ENCODE data around the gene RBMS2. TPM values are rescaled to one million over a fixed set of nuclear protein-coding genes. Genes with fewer than 3 reads are reported as not detected.

RBMS2 gene
- total RNA-seq, 4 donors from 2014 or later, result 4.0 to 16.8 (median 6.8) TPM

- TF ChIP-seq POLR2A (IDR thresholded peaks at IDR 0.05), result peak in 2 of 4 donors; percentile 5 to 39
- TF ChIP-seq CTCF (IDR thresholded peaks at IDR 0.05), result no peak
- H3K27ac ChIP-seq, result peak overlapping the region; percentile 97 to 99 (median 98)
- no peaks in the 10 kb centered on the region for H3K27me3 ChIP-seq
- H3K9me3 ChIP-seq, result no peaks in the 10 kb centered on the region
- DNase-seq, result no peak
- peak overlapping the region; percentile 59 to 95 (median 89) for H3K4me3 ChIP-seq
- H3K4me1 ChIP-seq, result peaks cover 48 to 88% (median 52%) of the 10 kb centered on the region in 3 donors
- H3K36me3 ChIP-seq, result peaks cover 14 to 20% (median 20%) of the 10 kb centered on the region in 3 donors
- intact Hi-C loops (cut with DNase I), result no loop called here
- WGBS, 2 donors, result 0 to 1% methylated on average over 21 to 23 of the region's 27 CpGs
These were observed 112.7 kb downstream of the RBMS2 start for GRCh38 chr12:56634242-56634836.

DNA sequence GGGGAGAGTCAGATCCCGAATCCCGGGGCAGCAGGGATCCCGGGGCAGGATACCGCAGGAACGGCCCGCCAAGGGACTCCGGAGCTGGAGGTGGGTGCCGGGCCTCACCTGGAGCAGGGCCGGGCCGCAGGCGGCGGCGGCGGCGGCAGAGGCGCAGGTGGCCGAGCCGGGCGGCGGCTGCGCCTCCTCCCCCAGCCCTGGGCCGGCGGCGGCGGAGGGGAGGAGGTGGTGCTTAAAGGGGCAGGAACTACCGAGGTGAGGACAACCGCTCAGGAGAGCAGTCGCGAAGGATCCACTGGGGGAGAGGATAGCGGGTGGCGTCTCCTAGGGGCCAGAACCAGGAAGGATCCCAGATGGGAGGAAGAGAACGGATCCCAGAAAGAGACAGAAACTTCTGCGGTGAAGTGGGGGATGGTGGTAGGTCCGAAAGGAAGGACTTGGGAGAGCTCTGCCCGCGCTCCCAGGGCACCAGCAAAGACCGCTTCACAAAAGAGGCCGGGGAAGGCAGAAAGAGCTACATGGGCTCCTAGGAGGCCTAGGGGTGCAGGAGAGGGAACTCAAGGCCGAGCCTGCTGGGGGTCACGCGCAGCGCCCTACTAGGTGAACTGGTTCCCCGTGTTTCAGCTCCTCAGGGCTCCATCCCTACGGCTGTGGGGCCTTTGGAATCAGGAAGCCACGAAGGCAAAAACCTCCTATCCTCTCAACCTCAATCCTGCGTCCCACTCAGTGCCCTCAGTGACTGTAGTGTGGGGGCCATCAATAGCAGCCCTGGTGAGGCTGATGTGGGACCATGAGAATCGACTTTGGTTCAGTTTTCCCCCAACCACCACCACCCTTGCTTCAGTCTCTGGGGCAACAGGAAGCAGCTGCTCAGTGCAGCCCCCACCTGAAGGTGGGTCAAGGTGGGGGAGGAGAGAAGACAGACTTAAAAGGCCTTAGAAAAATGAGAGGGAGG lies 113.5 kb downstream of the RBMS2 start:
- DNase-seq, result no peak
- TF ChIP-seq CTCF (IDR thresholded peaks at IDR 0.05) (peak in 4 of 6 experiments; percentile 32 to 56 (median 45)), POLR2A (IDR thresholded peaks at IDR 0.05) (peak in 3 of 4 donors; percentile 9 to 70 (median 65))
- Histone ChIP-seq H3K27ac (peak overlapping the region; percentile 97 to 99 (median 98)), H3K4me1 (peaks cover 48 to 87% (median 52%) of the 10 kb centered on the region in 3 donors), H3K4me3 (peak overlapping the region; percentile 59 to 95 (median 89)), H3K36me3 (peaks cover 19 to 28% (median 28%) of the 10 kb centered on the region in 3 donors), H3K27me3 (no peaks in the 10 kb centered on the region), H3K9me3 (no peaks in the 10 kb centered on the region)
- intact Hi-C loops (cut with DNase I), result loop anchor here (5.0 kb wide), 1 partner anchor 52 kb away; the partner anchor contains the start of gene PTGES3
- 0 to 1% methylated on average over 22 to 45 of the region's 47 CpGs for WGBS, 2 donors

DNA sequence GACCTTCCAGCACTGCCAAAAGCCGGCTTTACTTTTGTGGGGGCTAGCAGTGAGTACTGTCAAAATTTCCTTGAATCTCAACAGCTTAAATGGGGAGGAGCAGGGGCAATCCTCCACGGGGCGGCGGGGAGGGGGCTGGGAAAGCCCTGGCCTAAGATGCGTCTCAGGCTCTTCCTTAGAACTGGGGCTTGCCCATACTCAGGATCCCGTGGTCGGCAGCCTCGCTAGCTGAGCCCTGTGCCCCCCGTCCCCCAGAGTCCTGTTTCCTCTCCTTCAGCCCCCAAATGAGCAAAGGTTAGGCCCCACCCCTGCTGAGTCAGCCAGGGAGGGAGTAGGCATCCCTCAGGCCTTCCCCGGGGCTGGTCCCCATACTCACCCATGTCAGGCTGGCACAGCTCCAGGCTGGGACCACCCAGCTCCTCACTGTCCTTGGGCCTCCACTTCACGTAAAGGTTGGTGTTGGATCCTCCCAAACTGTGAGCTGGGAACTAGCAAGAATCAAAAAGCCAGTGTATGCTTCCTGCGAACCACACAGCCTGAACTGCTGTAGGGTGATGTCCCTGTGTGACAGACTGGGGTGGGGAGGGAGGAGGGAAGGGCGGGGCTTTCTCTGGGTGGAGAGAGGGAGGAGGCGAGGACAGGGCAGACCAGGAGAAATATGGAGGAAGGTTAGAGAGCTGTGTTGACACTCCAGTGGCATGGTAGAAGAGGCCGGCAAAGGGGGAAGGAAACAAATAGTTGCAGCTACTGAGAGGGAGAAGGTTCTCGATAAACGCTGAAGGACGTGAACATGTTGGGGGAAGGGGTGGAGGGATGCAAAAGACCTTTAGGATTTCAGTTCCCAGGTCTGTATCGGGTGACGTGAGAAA lies 114.4 kb downstream of the RBMS2 start:
- H3K9me3 ChIP-seq, result no peaks in the 10 kb centered on the region
- TF ChIP-seq POLR2A (IDR thresholded peaks at IDR 0.05) (peak in 3 of 4 donors; percentile 47 to 82 (median 59)), CTCF (IDR thresholded peaks at IDR 0.05) (no peak)
- H3K36me3 ChIP-seq, result peaks cover 26 to 37% (median 35%) of the 10 kb centered on the region in 3 donors
- H3K27ac ChIP-seq, result peak overlapping the region; percentile 97 to 99 (median 98)
- WGBS, 2 donors, result 0% methylated on average over 11 to 15 of the region's 20 CpGs
- H3K4me1 ChIP-seq, result peaks cover 41 to 87% (median 44%) of the 10 kb centered on the region in 3 donors
- intact Hi-C loops (cut with DNase I), result loop anchor here (5.0 kb wide), 1 partner anchor 51 kb away; the partner anchor contains the start of gene PTGES3
- H3K27me3 ChIP-seq, result no peaks in the 10 kb centered on the region
- peak overlapping the region; percentile 59 to 95 (median 89) for H3K4me3 ChIP-seq
- no peak for DNase-seq

DNA sequence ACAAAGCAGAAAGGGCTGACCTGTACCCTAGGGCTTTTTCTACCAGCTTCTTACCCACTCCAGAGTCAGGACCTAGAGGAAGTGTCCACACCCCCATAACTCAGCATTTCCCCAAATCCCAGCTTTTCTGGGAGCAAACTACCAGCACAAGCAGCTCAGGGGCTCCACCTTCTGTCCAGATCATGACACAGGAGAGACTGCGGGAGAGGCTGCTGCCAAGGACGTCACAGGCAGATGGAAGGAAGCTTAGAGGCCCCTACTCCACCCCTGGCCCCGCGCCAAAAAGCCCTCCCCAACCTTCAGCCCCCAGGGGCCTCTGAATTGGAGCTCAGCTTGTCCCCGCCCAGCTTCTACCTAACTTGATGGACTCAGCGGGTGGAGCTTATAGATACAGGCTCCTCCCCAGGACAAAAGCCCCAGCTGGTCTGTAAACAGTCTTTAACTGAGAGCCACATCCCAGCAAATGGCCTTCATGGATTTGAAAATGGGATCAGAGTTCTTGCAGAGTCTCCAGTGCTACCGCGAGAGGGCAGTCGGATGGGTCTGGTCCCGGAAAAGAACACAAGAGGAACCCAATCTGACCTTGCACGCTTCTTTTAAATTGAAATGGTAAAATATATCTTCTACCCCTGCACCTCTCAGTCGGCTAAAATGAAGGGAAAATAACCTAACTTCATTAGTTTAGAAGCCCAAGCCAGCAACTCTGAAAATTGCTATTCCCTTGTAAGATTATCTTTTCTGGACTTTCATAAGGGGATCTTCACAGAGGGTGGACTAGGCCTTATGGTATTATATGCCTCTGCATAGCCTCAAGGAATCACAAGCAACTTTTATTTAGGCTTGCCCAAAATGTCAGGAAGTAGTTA lies 115.3 kb downstream of the RBMS2 start:
- peak; percentile 77 for DNase-seq
- H3K4me3 ChIP-seq, result peak overlapping the region; percentile 59 to 95 (median 89)
- intact Hi-C loops (cut with DNase I), result loop anchor here (5.0 kb wide), 1 partner anchor 50 kb away; the partner anchor contains the start of gene PTGES3

More for the DNA sequence above, 115.3 kb downstream of the RBMS2 start:
- WGBS, 2 donors, result 5% methylated on average over 8 to 11 of the region's 12 CpGs
- peaks cover 28 to 46% (median 44%) of the 10 kb centered on the region in 3 donors for H3K36me3 ChIP-seq
- TF ChIP-seq POLR2A (IDR thresholded peaks at IDR 0.05), result no peak
- peak; percentile 32 to 61 (median 46) for TF ChIP-seq CTCF (IDR thresholded peaks at IDR 0.05)
- no peaks in the 10 kb centered on the region for H3K9me3 ChIP-seq
- H3K4me1 ChIP-seq, result peaks cover 37 to 87% (median 41%) of the 10 kb centered on the region in 3 donors
- peak overlapping the region; percentile 97 to 99 (median 98) for H3K27ac ChIP-seq
- no peaks in the 10 kb centered on the region for H3K27me3 ChIP-seq
